Progenitor cell of endocrine pancreas (in vitro differentiated cells): Measurements from ENCODE around the gene NDUFAF3. TPM values are rescaled to one million over a fixed set of nuclear protein-coding genes. Genes with fewer than 3 reads are reported as not detected.

Source experiments
- DNase-seq: peaks from one replicate; pipeline ENCODE4 v3.0.0; 2021; ENCODE audit warnings: low spot score; ENCODE audit not compliant: unreplicated experiment
- H3K27ac Mint-ChIP-seq: 2 replicates; pipeline ENCODE4 v1.8.0; 2021; ENCODE audit warnings: mild to moderate bottlenecking, moderate library complexity, mixed read lengths
- H3K27me3 Mint-ChIP-seq: 2 replicates; pipeline ENCODE4 v1.8.0; 2021; ENCODE audit warnings: mixed read lengths
- H3K36me3 Mint-ChIP-seq: 2 replicates; pipeline ENCODE4 v1.8.0; 2022; ENCODE audit warnings: mixed read lengths; ENCODE audit not compliant: insufficient read depth
- H3K4me1 Mint-ChIP-seq: 2 replicates; pipeline ENCODE4 v1.8.0; 2021; ENCODE audit warnings: low read depth, mixed read lengths
- H3K4me3 Mint-ChIP-seq: 2 replicates; pipeline ENCODE4 v1.8.0; 2021; ENCODE audit warnings: low read depth, mild to moderate bottlenecking, moderate library complexity, mixed read lengths
- H3K9me3 Mint-ChIP-seq: 2 replicates; pipeline ENCODE4 v1.8.0; 2021; ENCODE audit warnings: low read depth, mixed read lengths
- long read RNA-seq: library from polyadenylated mRNA; unstranded; transcript quantifications from one replicate; pipeline ENCODE4 v2.0.0, GENCODE V29; 2020
- total RNA-seq: library from RNA; stranded (reverse); gene quantifications from 2 replicates; pipeline ENCODE4 v1.2.1, GENCODE V29; 2021
- TF ChIP-seq, protein P1 (sequence below): fragments of 200-600 bp; sonication (generic); IDR thresholded peaks from one replicate; pipeline ENCODE4 v1.5.0; 2021; ENCODE audit warnings: antibody characterized with exemption, mild to moderate bottlenecking; ENCODE audit not compliant: unreplicated experiment

Gene NDUFAF3
- 46.1 and 49.5 TPM in 2 replicates for total RNA-seq
- long read RNA-seq, partial matches to known transcripts = 2 of 9 reads
- long read RNA-seq, other reads (novel, unspliced or antisense) = 2 of 9 reads

GRCh38 chr3:49021813-49022687 lies at the start of gene NDUFAF3:
Gene NDUFAF3 (plus strand): TSS chr3:49022121. CDS start chr3:49022145, 24 bp downstream.
- H3K27me3 Mint-ChIP-seq = no peaks in the 10 kb centered on the region
- TF ChIP-seq, protein P1, sequence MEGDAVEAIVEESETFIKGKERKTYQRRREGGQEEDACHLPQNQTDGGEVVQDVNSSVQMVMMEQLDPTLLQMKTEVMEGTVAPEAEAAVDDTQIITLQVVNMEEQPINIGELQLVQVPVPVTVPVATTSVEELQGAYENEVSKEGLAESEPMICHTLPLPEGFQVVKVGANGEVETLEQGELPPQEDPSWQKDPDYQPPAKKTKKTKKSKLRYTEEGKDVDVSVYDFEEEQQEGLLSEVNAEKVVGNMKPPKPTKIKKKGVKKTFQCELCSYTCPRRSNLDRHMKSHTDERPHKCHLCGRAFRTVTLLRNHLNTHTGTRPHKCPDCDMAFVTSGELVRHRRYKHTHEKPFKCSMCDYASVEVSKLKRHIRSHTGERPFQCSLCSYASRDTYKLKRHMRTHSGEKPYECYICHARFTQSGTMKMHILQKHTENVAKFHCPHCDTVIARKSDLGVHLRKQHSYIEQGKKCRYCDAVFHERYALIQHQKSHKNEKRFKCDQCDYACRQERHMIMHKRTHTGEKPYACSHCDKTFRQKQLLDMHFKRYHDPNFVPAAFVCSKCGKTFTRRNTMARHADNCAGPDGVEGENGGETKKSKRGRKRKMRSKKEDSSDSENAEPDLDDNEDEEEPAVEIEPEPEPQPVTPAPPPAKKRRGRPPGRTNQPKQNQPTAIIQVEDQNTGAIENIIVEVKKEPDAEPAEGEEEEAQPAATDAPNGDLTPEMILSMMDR = peak; percentile 98

DNA sequence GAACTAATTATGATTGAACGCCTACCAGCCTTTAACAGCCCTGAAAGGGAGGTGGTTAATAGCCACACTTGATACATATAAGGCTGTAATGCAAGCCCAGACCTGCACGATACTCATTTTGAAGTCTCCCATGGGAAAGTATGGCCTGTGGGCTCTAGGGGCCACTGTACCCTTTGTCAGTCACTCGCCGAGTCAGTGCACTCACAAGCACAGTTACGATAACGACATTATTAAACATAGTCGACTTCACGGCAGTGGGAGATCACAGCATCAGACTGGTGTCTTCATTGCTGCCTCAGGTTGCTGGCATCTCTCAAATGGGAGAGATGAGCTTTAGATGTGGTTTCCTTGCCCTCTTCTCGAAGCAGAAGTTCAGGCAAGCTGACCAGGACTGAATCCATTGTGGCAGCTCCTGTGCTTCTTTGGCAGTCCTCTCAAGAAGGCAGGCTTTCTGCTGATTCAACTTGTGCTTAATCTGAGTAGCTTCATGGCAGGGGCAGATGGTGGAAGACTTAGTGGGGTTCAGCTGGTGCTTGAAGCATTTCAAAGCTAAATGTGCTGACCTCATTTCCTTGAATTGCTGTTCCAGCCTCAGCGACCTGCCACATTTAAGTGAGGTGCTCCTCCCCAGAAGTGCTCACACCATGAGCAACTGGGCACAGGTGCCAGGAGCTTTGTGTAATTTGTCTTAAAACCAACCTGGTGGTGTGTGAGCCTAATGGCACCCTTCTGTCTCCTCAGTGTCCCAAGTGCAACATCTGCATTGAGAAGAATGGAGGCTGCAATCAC lies 47.7 kb upstream of the NDUFAF3 start:
- Mint-ChIP-seq H3K4me3 (no peak overlapping the region), H3K27me3 (no peaks in the 10 kb centered on the region), H3K4me1 (no peaks in the 10 kb centered on the region), H3K36me3 (peaks cover 9% of the 10 kb centered on the region), H3K27ac (no peak overlapping the region), H3K9me3 (no peaks in the 10 kb centered on the region)
- DNase-seq = no peak
- TF ChIP-seq, protein P1 = no peak

More at GRCh38 chr3:49021813-49022687, at the start of gene NDUFAF3:
- H3K36me3 Mint-ChIP-seq = peaks cover 13% of the 10 kb centered on the region
- peak; percentile 96 for DNase-seq
- peaks cover 25% of the 10 kb centered on the region for H3K4me1 Mint-ChIP-seq
- no peaks in the 10 kb centered on the region for H3K9me3 Mint-ChIP-seq
- H3K27ac Mint-ChIP-seq = peak within 1 kb of the TSS; percentile 99
- H3K4me3 Mint-ChIP-seq = peak within 1 kb of the TSS; percentile 94

DNA sequence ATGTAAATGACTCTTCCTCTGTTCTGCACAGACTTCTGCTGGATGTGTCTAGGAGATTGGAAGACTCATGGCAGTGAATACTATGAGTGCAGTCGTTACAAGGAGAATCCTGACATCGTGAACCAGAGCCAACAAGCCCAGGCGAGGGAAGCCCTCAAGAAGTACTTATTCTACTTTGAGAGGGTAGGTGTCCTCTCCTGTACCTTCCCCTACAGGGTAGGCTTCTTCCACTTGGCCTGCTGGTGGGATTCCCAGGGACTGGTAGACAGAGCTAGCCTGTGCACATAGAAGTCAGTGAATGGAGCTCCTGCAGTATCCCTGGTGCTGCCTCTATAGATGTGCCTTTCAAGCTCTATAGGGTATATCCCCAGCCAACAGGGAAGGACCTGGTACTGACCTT lies 42.5 kb upstream of the NDUFAF3 start:
- no peaks in the 10 kb centered on the region for H3K9me3 Mint-ChIP-seq
- no peak overlapping the region for H3K4me3 Mint-ChIP-seq
- H3K27ac Mint-ChIP-seq = no peak overlapping the region
- no peaks in the 10 kb centered on the region for H3K4me1 Mint-ChIP-seq
- peaks cover 16% of the 10 kb centered on the region for H3K36me3 Mint-ChIP-seq
- DNase-seq = no peak
- TF ChIP-seq, protein P1 = no peak
- no peaks in the 10 kb centered on the region for H3K27me3 Mint-ChIP-seq

- H3K4me3 Mint-ChIP-seq = no peak overlapping the region
- no peaks in the 10 kb centered on the region for H3K4me1 Mint-ChIP-seq
- H3K27ac Mint-ChIP-seq = no peak overlapping the region
- peaks cover 14% of the 10 kb centered on the region for H3K36me3 Mint-ChIP-seq
- no peak for DNase-seq
- TF ChIP-seq, protein P1 = no peak
- no peaks in the 10 kb centered on the region for H3K9me3 Mint-ChIP-seq
- no peaks in the 10 kb centered on the region for H3K27me3 Mint-ChIP-seq
These were observed 41.6 kb upstream of the NDUFAF3 start for GRCh38 chr3:48980295-48980694.

- peaks cover 14% of the 10 kb centered on the region for H3K36me3 Mint-ChIP-seq
- H3K9me3 Mint-ChIP-seq = no peaks in the 10 kb centered on the region
- H3K27ac Mint-ChIP-seq = no peak overlapping the region
- H3K4me1 Mint-ChIP-seq = no peaks in the 10 kb centered on the region
- no peak for DNase-seq
- TF ChIP-seq, protein P1 = no peak
- no peak overlapping the region for H3K4me3 Mint-ChIP-seq
- no peaks in the 10 kb centered on the region for H3K27me3 Mint-ChIP-seq
These were observed 39.9 kb upstream of the NDUFAF3 start for GRCh38 chr3:48982016-48982415.
